ENCODE results near the gene COL18A1. TPM values are rescaled to one million over a fixed set of nuclear protein-coding genes. Genes with fewer than 3 reads are reported as not detected.

Gene COL18A1
- total RNA-seq, 1 donor from 2014 or later, result 515 TPM

DNA sequence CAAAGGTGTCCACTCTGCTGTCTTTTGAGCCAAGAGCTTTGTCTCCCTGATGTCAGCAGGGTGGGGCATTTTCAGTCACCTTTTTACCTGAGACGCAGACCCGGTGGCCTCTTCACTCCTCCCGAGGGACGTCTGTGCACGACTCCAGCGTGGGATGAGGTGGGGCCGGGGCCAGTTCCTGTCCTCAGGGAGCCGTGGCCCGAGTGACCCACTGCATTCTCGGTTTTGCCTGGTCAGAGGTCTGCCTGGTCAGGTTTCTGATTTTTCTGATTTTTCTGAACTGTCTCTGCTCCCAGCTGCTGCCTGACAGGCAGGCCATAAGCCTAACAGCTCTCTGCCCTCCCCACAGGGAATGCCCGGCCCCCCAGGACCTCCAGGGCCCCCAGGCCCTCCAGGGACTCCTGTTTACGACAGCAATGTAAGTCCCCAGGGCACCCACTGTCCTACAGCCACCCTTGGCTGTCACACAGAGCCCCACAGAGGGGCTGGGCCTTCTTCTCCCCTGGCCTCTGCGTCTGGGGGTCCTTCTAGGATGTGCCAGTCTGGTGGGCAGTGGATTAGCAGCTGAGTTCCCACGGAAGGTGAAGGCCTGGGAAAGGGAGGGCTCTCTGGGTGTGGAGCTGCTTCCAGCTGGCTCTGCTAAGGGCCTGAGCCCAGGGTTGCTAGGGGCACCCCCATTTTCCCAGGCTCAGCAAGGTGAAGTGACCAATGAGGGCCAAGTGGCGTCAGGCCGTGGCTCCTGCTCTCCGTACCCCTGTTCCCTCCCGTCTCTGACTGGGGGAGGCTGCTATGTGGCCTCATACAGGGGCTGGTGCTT is 91.4 kb downstream of the COL18A1 start:
- H3K4me3 Mint-ChIP-seq (ENCODE audit: unreplicated experiment), result no peak overlapping the region
- H3K4me1 Mint-ChIP-seq (ENCODE audit: unreplicated experiment), result no peaks in the 10 kb centered on the region
- peaks cover 15% of the 10 kb centered on the region for H3K36me3 Mint-ChIP-seq (ENCODE audit: unreplicated experiment)
- no peaks in the 10 kb centered on the region for H3K27me3 Mint-ChIP-seq (ENCODE audit: unreplicated experiment)
- DNase-seq (ENCODE audit: extremely low spot score, unreplicated experiment), result no peak
- no peak overlapping the region for H3K27ac Mint-ChIP-seq (ENCODE audit: unreplicated experiment)
- no peaks in the 10 kb centered on the region for H3K9me3 Mint-ChIP-seq (ENCODE audit: unreplicated experiment)
- TF ChIP-seq CTCF (IDR thresholded peaks at IDR 0.05), result no peak

DNA sequence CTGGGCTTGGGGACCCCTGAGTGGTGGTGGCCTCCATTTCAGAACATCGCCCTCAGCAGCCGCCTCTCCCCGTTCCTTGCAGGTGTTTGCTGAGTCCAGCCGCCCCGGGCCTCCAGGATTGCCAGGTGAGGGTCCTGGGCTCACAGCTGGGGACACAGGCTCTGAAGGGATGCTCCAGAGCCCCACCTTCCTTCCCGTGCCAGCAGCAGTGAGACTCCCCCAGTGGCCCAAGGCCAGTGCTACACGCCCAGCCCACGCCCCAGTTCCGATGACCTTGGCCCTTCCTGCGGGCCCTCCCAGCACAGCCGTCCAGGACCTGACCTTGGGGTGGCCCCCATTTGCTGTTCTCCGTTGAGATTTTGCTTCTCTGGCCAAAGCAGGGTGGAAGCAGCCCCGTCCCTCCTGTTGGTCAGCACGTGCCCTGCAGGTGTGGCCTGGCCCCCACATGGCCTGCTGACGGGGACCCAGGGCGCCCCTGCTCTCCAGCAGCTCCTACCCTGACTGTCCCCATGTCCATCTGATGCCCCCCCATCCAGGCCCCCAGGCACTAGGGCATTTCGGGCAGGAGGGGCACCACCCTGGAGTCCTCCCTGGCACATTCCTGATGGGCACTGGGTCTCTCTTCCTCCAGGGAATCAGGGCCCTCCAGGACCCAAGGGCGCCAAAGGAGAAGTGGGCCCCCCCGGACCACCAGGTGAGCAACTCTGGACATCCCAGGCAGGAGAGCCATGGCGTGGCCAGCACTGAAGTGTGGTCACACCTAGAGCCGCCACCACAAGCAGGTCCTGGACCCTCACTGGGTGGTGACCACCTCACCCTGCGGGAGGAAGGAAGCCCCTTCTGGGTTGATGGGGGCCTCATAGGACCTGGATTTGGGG is 92.2 kb downstream of the COL18A1 start:
- no peak overlapping the region for H3K4me3 Mint-ChIP-seq (ENCODE audit: unreplicated experiment)
- no peaks in the 10 kb centered on the region for H3K27me3 Mint-ChIP-seq (ENCODE audit: unreplicated experiment)
- no peaks in the 10 kb centered on the region for H3K4me1 Mint-ChIP-seq (ENCODE audit: unreplicated experiment)
- no peak for TF ChIP-seq CTCF (IDR thresholded peaks at IDR 0.05)
- H3K36me3 Mint-ChIP-seq (ENCODE audit: unreplicated experiment), result peaks cover 17% of the 10 kb centered on the region
- DNase-seq (ENCODE audit: extremely low spot score, unreplicated experiment), result no peak
- H3K27ac Mint-ChIP-seq (ENCODE audit: unreplicated experiment), result no peak overlapping the region
- no peaks in the 10 kb centered on the region for H3K9me3 Mint-ChIP-seq (ENCODE audit: unreplicated experiment)

DNA sequence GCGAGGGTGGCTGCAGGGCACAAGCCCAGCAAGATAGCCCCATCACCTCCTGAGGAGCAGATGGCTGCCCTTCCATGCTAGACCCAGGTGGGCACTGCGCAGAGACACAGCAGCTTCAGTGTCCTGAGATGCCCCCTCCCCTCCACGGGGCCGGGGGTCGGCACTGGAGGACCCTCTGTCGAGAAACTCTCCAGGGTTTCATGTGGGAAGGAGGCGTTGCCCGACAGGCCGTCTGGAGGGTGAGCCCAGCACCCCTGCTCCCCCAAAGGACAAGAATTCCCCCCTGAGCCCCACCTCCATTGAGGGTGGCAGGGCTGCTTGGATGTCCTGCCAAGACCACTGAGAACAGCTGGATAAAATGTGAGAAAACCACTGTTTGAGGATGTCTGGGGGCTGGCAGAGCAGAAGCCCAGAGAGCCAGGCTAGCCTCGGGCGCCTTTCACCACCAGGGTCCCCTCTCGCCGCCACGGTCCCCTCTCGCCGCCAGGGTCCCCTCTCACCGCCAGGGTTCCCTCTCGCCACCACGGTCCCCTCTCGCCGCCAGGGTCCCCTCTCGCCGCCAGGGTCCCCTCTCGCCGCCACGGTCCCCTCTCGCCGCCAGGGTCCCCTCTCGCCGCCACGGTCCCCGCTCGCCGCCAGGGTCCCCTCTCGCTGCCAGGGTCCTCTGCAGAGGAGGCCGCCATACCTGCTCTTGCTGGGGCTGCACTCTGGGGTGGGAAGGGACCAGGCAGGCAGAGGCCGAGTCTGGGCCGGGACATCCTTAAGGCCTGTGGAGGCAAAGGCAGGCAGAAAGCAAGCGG is 93.1 kb downstream of the COL18A1 start:
- H3K9me3 Mint-ChIP-seq (ENCODE audit: unreplicated experiment), result no peaks in the 10 kb centered on the region
- H3K36me3 Mint-ChIP-seq (ENCODE audit: unreplicated experiment), result peaks cover 23% of the 10 kb centered on the region
- no peak overlapping the region for H3K27ac Mint-ChIP-seq (ENCODE audit: unreplicated experiment)
- no peaks in the 10 kb centered on the region for H3K27me3 Mint-ChIP-seq (ENCODE audit: unreplicated experiment)
- no peaks in the 10 kb centered on the region for H3K4me1 Mint-ChIP-seq (ENCODE audit: unreplicated experiment)
- no peak overlapping the region for H3K4me3 Mint-ChIP-seq (ENCODE audit: unreplicated experiment)
- no peak for TF ChIP-seq CTCF (IDR thresholded peaks at IDR 0.05)
- no peak for DNase-seq (ENCODE audit: extremely low spot score, unreplicated experiment)

GRCh38 chr21:45498646-45499000 is 93.7 kb downstream of the COL18A1 start:
- Mint-ChIP-seq H3K27ac (ENCODE audit: unreplicated experiment) (no peak overlapping the region), H3K4me1 (ENCODE audit: unreplicated experiment) (no peaks in the 10 kb centered on the region), H3K9me3 (ENCODE audit: unreplicated experiment) (no peaks in the 10 kb centered on the region), H3K36me3 (ENCODE audit: unreplicated experiment) (peaks cover 23% of the 10 kb centered on the region), H3K27me3 (ENCODE audit: unreplicated experiment) (no peaks in the 10 kb centered on the region), H3K4me3 (ENCODE audit: unreplicated experiment) (no peak overlapping the region)
- DNase-seq (ENCODE audit: extremely low spot score, unreplicated experiment), result no peak
- no peak for TF ChIP-seq CTCF (IDR thresholded peaks at IDR 0.05)

Measured in osteocyte (in vitro differentiated cells).